Hematopoietic multipotent progenitor cell treated with erythropoietin and hydrocortisone succinate and interleukin-3 and kit ligand, for 6 days (in vitro differentiated cells): ENCODE measurements around the gene SLC6A18.

Source experiments
- DNase-seq: peaks from one replicate; pipeline ENCODE4 v3.0.0-alpha.2; 2015

Gene SLC6A18, protein sequence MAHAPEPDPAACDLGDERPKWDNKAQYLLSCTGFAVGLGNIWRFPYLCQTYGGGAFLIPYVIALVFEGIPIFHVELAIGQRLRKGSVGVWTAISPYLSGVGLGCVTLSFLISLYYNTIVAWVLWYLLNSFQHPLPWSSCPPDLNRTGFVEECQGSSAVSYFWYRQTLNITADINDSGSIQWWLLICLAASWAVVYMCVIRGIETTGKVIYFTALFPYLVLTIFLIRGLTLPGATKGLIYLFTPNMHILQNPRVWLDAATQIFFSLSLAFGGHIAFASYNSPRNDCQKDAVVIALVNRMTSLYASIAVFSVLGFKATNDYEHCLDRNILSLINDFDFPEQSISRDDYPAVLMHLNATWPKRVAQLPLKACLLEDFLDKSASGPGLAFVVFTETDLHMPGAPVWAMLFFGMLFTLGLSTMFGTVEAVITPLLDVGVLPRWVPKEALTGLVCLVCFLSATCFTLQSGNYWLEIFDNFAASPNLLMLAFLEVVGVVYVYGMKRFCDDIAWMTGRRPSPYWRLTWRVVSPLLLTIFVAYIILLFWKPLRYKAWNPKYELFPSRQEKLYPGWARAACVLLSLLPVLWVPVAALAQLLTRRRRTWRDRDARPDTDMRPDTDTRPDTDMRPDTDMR

DNA sequence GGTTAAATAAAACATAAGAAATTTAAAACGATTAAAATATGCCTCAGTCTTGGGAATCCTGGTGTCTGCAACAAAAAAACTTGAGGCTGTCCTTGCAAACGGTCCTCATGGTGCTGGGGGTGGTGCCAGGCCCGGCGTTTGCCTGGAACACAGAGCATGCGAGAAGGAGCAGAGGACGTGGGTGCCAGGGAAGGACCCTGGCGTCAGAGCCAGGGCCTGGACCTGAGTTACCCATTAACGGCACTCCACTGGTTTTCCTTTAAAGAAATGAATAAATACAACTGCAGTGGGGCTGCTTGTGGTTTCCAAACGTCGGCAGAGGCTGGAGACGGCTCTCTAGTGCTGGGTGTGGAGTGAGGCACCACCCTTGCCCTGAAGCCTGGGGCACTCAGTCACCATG lies at the start of gene SLC6A18:
TSS of gene SLC6A18 (plus strand) at position 301 of the 400 bp plus-strand sequence. CDS start at position 398, 97 bp downstream.
- no peak for DNase-seq

DNA sequence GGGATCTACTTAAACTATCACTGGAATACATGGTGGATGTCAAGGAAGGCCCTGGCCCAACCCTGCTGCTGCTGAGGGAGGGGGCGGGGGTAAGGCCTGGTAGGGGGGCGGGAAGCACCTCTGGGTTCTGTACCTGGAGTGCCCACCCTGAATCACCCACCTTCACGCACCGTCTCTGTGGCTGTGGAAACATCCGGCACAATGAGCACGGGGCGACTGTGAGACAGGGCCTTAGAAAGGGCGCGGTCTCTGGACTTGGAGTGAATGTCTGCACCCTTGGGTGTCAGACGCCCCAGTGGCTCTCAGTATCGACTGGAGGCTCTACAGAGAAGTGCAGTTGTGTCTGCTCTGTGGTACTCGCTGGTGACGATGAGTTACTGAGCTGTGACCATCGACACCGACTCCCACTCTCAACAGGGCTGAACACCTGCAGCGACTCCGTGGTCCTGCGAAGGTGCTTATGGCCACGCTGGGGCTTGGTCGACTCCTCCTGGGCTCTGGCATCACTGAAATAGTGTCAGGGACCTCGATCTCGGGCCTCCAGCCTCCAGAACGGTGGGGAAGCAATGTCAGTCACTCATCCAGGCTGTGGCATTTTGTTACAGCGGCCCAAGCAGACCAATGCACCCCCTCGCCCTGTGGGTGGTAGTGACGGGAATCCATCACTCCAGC lies 49.2 kb upstream of the SLC6A18 start:
- DNase-seq: no peak

DNA sequence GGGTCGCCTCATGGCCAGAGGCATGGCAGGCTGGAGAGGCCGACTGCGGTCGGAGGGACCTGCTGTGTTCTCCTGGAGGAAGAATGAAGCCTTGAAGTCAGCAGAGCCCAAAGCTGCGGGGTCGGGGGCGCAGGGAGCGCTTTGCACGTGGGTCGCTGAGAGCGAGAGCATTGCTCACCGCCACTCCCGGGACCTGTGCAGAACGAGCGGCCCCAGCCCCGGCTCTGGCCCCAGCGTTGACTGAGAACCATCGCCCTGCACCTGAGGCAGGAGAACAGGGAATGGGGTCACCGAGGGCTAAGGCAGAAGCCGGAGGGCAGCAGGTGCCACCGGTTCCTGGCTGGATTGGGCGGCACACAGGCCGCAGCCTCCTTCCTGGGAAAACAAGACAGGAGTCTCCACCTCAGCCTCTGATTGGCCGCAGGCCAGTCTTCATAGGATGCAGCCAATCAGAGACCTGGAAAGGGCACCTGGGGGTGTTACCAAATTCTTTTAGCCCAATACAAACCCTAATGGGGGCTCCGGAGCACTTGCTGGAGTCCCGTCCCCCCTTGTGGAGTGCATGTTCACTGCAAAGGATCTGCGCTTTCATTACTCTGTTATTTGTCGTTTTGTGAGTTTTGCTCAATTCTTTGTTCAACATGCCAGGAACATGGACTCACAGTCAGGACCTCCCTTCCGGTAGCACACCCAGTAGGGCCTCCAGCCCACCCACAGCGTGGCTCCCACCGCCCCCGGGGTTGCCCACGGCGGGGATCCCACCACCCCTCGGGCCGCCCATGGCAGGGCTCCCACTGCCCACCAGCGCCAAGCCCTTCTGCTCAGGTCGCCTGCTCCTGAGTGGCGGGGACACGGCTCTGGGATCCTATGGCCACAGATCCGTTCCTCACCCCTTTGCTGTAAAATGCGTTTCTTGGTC lies 48.4 kb upstream of the SLC6A18 start:
- DNase-seq: peak; percentile 26

DNA sequence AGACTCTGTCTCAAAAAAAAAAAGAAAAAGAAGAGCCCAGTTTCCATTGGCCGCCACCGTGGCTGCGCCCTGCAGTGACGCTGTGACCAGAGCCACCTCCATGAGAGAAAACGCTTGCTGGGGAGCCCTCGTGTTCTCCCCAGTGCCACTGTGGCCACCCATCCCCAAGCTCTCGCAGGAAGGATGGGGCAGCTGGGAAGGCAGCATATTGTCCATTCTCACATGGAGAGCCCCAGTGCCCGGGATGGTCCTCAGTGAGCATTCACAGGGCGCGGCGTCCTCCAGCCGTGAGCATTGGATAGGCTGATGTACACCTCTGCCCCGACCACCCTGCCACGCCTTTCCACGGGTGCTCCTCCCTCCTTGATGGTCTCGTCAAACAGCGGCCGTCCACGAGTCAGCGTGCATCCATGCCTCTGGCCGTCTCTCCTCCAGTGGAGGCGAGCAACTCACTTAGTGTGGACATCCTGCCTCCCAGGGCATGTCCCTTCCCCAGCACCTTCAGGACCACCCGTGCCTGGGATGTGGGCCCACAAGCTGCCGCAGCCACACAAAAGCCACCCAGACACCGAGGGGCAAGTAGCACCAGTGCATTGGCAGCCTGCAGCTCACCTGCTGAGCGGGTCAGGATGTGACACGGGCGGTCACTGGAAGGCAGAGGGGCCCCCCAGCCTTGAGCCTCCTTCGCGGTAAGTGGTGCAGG lies 47.2 kb upstream of the SLC6A18 start:
- no peak for DNase-seq

DNA sequence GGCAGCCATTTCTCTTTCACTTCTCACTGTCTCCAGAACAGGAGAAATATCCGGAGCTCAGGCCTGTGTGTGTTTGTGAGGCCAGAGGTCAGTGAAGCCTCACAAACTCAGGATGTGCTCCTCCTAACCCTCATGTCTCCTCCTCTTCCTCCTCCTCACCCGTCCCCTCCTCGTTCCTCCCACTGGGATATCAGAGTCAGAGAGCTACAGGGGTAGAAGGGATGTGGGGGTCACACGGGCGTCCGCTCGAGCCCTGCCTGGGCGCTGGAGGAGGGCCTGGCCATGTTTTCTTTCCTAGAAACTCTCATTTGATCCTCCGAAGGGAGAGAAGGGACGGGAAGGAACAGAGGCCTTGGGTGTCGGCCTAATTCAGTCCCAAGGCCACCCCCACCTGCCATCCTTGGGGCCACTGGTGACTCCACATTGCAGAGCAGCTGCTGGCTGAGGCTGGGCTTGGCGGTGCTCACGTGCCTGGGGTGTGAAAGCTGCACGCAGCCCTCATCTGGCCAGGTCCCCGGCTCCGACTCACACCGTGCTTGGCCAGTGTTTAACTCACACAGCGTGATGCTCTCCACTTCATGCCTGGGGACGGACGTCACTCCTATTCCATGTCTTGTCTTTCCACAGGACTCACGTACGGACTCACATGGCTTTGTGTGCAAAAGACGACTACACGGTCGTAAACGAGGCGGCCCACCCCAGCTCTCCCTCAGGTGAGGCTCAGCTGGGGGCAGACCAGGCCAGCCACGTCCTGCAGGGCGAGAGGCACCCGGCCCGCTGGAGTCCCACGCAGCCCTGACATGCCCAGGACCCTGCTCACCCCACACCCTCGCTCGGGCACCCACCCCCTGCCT lies 46.4 kb upstream of the SLC6A18 start:
- no peak for DNase-seq

DNA sequence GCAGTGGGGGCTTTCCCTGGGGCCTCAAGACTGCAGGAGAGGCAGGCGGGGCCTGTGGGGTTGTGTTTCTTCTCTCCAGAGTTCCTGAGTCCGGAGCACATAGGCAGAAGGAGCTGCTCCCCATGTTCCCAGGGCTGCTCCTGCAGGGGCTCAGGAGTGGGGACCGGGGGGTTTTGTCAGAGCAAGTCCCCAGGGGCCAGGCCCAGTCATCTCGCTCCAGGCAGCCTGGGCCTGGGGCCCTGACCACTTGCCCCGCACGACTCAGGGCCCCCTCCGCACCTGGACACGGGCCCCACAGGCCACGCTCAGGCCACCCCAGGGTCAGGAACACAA lies 45.8 kb upstream of the SLC6A18 start:
- DNase-seq: no peak

DNA sequence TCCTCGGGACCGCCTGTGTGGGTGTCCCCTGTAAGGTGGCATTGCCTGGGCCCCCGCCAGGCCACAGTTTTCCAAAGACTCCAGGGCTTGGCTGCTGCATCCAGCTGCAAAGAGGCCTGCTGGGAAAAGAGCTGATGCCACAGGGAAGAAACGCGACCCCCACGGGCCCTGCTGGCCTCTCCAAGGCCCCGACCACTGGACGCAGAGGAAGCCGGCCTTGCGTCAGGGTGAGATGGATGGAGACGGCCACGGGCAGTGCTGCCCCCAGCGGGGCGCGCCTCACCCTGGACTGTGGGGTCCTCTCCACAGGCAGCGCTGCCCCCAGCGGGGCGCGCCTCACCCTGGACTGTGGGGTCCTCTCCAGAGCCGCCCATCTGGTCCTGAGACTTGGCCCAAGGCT lies 45.1 kb upstream of the SLC6A18 start:
- DNase-seq: no peak

DNA sequence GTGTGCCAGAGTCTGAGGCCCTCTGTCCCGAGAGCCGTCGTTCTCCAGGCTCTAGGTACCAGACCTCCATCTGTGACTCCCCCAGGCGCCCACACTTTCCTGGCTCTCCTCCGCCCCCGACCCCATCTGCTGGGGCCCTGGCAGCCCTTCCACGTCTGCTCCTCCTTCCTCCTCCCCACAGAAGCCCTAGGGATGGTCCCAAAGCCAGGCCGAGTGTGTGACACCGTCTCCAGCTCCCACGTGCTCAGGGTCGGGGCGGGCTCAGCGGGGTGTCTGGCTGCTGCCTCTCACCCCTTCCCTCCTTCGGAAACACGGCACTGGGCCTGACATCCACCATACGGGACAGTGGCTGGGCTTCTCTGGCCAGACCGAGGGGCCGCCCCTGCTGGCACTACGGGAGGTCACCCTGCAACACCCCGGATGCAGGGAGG lies 44.3 kb upstream of the SLC6A18 start:
- no peak for DNase-seq

DNA sequence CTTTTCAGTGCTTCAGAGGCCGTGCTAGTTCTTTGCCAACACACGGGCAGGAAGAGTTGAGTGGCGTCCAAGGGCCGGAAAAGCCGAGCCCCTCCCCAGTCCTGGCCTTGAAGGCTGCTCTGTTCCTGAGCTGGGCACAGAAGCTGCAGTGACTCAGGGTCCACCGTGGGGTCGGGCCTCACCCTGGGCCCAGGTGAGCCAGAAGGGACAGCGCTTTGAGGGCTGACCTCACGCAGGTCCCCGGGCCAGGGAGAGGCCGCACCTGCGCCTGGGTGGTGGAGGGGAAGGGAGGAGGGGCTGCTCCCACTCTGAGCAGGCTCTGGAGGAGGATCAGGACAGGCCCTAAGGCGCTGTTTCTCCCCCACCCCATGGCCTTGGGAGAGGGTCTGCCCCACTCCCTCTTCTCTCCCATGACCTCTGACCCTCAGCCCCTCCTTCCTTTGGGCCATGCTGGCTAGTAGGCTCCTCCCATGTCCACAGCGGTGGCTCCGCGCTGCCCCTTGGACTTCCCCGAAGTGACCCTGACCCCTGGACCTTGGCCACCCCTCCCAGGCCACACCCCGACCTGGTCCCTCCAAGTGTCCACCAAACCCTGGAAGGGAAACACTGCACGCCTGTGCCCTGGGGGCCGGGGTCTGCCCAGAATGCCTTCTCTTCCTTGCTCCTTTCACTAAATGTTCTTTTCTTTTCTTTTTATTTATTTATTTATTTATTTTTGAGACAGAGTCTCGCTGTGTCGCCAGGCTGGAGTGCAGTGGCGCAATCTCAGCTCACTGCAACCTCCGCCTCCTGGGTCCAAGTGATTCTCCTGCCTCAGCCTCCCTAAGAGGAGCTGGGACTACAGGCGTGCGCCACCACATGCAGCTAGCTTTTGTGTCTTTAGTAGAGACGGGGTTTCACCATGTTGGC lies 43.5 kb upstream of the SLC6A18 start:
- DNase-seq: no peak

DNA sequence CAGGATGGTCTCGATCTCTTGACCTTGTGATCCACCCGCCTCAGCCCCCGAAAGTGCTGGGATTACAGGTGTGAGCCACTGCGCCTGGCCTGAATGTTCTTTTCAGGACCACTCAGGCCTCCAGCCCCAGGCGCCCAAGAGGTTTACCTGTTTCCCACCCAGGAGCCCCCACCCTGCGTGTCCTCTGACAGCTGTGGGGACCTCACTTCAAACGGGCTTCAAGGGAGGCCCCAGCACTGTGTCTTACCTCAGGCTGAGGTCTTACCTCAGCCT lies 42.9 kb upstream of the SLC6A18 start:
- no peak for DNase-seq

DNA sequence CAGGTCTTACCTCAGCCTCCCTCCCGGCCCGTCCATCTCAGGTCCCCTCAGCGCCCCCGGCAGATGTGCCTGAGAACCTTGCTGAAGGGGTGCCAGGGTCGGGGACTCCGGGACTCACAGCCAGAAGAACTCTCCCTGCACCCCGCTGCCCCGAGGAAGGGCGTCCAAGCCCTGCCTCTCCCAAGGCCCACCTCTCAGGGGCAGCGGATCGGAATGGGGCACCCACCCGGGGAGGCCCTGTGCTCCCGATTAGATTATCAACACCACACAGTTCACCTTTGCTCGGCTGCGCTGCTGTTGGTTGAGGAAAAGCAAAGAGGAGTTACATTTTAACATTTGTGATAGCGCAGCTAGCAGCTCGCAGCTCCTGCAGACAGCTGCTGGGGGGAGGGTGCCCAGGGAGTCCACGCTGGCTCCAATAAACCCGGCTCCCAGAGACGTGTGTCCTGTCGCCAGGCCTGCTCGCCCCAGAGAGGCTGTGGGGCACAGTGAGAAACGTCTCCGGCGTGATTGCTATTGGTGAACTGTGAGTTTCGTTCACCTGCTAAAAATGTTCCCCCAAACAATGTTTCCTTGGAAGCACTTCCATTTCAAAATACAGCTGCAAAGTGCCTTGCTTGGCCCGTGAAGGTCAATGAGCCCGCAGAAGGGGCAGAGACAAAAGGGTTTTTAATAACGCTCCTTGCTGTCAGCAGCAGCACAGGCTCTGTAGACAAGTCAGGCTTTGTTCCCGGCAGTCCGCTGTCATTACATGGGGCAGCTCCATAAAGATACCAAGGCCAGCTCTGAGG lies 42.4 kb upstream of the SLC6A18 start:
- DNase-seq: no peak

DNA sequence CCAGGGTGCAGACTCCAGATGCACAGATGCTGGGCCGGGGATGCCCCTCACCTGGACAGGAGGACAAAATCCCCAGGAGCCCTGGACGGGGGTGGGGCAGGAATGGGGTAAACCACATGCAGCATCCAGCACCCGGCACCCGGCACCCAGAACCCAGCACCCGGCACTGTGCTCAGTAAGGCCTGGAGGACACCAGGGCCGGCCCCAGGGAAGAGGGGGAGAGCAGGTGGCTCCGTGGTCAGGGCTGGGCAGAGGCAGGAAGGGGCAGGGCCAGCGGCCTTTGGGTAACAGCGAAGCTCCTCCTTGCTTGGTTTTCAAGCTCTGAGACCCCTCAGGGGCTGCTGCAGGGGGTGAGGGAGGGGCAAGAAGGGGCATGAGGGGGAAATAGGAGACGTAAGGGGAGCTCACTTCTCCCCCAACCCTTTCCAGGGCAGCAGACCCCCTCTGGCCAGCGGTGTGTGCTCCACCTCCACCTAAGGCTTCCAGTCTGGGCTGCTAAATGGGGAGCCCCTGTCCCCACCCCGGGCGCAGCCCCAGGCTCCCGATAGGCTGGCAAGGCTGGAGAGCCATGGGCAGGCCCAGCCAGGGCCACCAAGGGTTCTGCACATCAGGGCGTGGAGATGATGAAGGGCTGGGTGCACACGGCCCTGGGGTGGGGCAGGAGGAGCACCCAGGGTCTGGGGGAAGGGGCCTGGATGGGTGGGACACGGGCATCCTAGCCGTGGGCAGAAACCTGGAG lies 41.6 kb upstream of the SLC6A18 start:
- no peak for DNase-seq

DNA sequence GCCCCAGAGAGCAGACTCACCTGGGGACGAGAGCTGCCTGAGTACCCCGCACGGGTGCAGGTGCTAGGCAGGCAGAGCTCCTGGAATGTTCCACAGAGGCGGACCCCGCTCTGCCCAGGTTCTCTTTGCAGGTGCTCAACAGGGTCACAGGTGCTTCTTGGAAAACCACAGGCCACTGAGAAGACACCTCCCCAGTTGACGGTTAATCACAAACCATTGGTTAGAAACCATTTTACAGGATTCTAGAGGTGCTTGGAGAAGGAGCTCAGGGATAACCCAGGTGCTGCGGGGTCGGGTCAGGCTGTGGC lies 41.1 kb upstream of the SLC6A18 start:
- DNase-seq: no peak

DNA sequence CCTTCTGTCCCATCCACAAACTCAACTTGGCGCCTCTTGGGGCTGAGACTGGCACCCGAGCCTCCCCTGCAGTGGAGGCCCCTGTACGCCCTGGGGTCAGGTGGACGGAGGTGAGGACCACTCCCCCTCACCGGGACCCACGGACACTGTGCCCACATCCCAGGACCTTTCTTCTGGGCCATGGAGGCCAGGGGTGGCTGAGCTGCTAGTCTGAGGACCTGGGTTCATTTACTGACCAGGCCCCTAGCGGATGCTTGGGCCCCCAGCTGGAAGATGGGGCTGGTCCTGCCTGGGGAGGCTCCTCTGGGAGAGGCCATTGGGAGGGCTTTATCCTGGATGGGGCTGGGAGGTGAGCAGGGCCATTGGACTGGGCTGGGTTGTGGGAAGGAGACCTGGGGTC lies 40.7 kb upstream of the SLC6A18 start:
- DNase-seq: no peak

DNA sequence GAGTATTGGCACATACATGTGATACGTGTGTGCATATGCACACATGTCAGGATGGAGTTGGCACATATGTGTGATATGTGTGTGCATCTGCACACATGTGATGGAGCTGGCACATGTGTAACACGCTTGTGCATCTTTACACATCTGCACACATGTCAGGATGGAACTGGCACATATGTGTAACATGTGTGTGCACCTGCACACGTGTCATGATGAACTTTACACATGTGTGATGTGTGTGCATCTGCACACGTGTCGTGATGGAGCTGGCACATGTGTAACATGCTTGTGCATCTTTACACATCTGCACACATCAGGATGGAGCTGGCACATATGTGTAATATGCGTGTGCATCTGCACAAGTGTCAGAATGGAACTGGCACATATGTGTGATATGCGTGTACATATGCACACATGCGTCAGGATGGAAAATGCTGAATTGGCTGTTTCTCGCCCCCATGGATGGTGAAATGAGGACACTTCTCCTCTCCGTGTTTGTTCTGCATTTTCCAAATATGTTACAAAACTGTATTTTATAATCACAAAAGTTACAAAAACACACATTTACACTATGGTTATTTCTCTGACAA lies 40.0 kb upstream of the SLC6A18 start:
- DNase-seq: no peak

DNA sequence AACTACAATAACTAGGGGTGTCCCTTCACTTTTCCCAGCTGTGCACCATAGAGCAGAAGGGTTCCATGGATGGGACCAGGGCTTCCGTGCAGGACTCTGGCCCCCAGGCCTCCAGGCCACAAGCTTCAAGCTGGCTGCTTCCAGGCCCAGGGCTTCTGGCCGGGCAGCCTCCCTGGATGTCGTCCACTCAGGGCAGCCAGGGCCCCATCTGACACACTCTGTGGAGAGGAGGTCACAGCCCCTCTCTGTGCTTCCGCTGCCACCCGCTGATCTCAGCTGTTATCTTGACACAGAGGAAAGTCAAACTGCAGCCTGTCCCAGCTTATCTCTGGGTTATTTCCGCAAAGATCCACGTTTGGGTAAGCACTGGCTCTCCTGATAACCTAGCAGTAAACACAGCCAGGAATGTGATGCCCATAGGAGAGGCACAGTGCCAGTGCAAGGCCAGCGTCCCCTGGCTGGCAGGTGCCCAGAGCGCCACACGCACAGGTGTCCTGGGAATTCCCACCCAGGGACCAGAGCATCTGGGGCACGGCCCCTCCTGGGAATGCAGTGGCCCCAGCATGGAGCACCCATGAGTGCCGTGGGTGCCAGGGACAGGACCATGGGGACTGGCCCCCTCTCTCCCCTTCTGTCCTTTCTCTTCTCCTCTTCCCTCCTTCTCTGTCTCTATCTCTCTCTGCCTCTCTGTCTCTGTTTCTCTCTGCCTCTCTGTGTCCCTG lies 39.4 kb upstream of the SLC6A18 start:
- DNase-seq: peak; percentile 81

DNA sequence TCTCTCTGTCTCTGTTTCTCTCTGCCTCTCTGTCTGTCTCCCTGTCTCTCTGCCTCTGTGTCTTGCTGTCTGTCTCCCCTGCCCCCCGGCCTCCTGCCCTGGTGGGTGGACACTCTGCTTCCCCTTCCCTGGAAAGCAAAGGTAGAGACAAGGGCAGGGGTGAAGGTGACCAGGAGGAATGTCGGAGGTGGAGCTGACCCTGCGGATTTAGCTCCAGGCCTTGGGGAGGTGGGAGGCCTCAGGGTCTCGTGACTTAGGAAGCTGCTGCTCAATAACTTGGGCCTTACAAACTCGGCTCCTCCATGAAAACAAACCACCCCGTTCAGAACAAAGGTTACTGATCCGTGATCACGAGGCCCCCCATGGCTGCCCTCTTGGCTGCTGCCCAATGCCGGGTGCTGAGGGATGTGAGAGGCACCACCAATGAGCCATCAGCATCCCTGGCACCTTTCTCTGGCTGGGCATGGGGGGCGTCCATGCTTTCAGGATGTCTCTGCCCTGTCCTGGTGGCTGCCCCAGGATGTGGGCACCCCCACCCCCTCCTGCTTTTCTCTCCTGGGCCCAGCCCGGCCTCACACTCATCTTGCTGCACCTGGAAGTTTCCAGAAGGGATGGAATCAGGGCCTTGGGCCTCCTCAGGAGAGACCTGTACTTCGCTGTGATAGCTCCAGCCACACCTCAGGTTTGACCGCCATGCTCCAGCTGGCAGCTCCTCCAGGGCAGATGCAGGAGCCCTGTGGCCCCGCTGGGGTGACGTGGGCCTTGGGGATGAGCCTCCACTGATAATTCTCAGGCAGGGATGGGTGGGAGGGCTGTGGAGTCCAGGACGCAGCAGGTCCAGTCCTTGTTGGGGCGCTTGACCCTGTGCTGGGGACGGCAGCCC lies 38.6 kb upstream of the SLC6A18 start:
- DNase-seq: no peak
